Urothelium cell line (cell line): ENCODE results near the gene SLC19A1.

Experiments used
- DNase-seq: peaks from one replicate; pipeline ENCODE4 v3.0.0; 2011; ENCODE audit warnings: low spot score, mixed read lengths
- FAIRE-seq: peaks from 2 replicates; lab custom pipeline; 2011; peaks lifted over from hg19 to GRCh38; lab: Jason Lieb, UNC

The SLC19A1 gene

GRCh38 chr21:45542242-45542666, at the start of gene SLC19A1:
SLC19A1 (minus strand) TSS chr21:45542440; CDS start chr21:45537959, 4,481 bp downstream.
- no peak for FAIRE-seq
- peak; percentile 93 for DNase-seq

DNA sequence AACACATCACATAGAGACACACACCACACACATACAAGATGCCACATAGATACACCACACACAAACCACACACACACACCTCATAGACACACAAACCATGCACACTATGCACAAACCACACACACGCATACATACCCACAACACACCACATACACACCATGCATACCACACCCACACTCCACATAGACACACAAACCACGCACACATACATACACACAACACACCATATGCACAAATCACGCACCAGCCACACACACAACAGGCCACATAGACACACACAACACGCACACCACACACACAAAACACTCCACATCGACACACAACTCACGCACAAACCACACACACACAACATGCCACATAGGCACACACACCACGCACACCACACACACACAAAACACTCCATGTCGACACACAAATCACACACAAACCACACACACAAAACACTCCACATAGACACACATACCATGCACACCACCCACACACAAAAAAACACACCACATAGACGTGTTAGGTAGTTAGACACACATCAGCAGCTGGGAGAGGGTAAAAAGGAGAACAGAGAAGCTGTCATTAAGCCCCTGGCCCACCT, 49.5 kb upstream of the SLC19A1 start:
- no peak for DNase-seq
- peak; percentile 97 for FAIRE-seq

- DNase-seq (no peak), FAIRE-seq (no peak)
Measured at GRCh38 chr21:45590726-45591618, 48.7 kb upstream of the SLC19A1 start.

DNA sequence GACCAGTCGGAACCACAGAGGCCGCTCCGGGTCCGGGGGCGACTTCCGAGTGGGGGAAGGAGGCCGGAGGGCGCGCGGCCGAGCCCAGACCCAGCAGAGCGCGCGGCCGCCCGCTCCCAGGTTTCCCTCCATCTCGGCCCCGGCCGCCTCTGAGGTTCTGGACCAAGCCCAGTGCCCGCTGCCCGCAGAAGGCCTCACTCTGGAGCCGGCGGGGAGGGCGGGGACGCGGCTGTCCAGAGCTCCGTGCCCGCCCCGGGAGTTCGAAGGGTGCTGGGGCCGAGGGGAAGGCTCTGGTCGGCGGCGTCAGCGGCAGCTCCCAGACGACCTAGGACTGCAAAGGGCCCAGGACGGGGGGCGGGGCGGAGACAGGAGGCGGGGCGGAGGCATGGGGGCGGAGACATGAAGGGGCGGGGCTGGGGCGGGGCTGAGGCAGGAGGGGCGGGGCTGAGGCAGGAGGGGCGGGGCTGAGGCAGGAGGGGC, 48.0 kb upstream of the SLC19A1 start:
- DNase-seq (no peak), FAIRE-seq (no peak)

- FAIRE-seq (no peak), DNase-seq (no peak)
Measured at GRCh38 chr21:45589686-45590245, 47.5 kb upstream of the SLC19A1 start.

- FAIRE-seq, result no peak
- DNase-seq, result no peak
Measured at GRCh38 chr21:45588871-45589491, 46.7 kb upstream of the SLC19A1 start.

GRCh38 chr21:45588086-45588825, 46.0 kb upstream of the SLC19A1 start:
- no peak for DNase-seq
- FAIRE-seq, result no peak

GRCh38 chr21:45586289-45586858, 44.1 kb upstream of the SLC19A1 start:
- FAIRE-seq, result no peak
- no peak for DNase-seq

DNA sequence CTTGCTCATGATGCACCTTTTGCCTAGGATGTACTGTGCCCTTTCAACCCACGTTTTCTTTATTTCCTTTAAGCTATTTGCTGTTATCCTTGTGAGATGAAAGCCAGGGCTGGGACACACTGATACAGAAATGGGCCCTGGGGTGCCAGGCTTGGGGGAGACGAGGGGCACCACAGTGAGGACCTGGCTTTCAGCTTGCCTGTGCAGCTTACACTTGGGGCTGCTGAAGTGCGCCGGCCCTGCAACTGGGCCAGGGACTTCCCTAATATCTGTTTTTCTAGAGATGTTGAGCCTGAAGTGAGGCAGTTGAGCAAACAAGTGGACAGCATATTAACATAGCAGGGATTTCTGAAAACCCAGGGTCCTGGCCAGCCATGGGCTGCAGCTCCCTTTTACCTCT, 42.5 kb upstream of the SLC19A1 start:
- FAIRE-seq, result no peak
- DNase-seq, result no peak

DNA sequence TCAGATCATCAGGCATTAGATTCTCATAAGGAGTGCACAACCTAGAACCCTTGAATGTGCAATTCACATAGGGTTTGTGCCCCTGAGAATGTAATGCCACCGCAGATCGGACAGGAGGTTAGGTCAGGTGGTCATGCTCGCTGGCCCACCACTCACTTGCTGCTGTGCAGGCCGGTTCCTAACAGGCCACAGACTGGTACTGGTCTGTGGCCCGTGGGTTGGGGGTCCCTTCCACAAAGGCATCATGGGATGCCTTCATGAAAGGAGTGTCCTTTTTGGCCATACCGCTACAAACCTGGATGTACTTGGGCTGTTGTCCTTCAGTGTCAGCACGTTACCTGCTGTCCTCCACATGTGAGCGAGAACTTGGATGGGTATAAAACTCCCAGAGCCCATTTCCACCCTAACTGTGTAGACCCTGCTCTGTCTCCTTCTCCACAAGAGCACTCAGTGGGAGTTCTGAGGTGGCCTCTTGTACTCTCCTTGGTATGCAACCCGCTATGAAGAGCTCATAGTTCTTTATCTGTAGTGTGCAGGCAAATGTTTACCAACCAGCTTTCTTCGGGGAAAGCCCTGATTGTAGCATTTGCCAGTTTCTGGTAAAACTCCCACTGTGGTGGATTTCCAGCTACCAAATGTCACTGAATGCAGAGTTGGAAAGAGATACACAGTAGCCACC, 41.7 kb upstream of the SLC19A1 start:
- FAIRE-seq (no peak), DNase-seq (no peak)

- DNase-seq (no peak), FAIRE-seq (no peak)
Measured at GRCh38 chr21:45582128-45582527, 39.9 kb upstream of the SLC19A1 start.

DNA sequence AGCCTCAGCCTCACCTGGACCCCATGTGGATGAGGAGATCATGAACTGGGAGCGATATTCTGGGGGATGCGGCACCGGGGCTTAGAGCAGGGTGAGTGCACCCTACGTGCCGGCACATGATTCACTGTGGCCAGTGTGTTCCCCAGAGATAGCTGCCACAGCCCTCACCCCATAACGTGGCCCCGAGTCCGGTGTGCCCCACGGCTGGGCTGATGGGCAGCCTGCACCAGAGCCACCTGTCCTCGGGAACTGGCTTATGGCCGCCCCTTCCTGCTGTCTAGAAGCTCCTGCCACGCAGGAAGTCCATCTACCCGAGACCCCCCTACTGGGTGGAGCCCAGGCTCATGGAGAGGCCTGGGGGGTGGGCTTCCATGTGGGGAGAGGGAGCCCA, 39.1 kb upstream of the SLC19A1 start:
- DNase-seq (no peak), FAIRE-seq (no peak)

- DNase-seq (no peak), FAIRE-seq (no peak)
Measured at GRCh38 chr21:45580576-45581321, 38.5 kb upstream of the SLC19A1 start.

DNA sequence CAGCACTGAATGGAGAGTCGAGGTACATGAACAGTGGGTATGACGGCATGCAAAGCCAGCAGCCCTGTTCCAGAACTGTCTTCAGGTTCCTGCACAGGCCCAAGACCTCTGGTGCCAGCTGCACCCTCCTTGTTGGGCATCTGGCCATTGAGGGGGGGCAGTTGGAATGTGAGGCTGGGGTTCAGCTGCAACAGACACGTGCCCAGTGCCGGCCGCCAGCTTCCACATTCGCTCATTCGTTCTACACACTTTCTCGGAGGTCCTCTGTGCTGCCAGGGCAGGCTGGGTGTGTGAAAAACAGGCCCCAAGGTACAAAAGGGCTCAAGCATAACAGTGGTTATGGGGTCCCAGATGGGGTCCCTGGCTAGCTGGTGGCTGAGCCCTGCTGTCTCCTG, 37.9 kb upstream of the SLC19A1 start:
- DNase-seq, result no peak
- no peak for FAIRE-seq

GRCh38 chr21:45579383-45580180, 37.3 kb upstream of the SLC19A1 start:
- DNase-seq, result no peak
- peak; percentile 13 for FAIRE-seq

DNA sequence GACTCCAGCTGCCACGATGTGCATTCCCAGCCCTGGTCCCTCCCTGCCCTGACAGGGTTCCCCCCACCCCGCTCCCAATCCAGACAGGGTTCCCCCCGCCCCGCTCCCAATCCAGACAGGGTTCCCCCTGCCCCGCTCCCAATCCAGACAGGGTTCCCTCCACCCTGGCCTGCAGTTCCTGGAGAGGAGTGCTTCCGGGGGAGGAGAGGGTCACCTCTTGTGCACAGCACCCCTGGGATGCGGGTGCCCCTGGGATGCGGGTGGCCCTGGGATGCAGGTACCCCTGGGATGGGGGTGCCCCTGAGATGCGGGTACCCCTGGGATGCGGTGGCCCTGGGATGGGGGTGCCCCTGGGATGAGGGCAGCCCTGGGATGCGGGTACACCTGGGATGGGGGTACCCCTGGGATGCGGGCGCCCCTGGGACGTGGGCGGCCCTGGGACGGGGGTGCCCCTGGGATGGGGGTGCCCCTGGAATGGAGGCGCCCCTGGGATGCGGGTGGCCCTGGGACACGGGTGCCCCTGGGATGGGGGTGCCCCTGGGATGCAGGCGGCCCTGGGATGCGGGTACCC, 36.7 kb upstream of the SLC19A1 start:
- DNase-seq, result no peak
- no peak for FAIRE-seq

DNA sequence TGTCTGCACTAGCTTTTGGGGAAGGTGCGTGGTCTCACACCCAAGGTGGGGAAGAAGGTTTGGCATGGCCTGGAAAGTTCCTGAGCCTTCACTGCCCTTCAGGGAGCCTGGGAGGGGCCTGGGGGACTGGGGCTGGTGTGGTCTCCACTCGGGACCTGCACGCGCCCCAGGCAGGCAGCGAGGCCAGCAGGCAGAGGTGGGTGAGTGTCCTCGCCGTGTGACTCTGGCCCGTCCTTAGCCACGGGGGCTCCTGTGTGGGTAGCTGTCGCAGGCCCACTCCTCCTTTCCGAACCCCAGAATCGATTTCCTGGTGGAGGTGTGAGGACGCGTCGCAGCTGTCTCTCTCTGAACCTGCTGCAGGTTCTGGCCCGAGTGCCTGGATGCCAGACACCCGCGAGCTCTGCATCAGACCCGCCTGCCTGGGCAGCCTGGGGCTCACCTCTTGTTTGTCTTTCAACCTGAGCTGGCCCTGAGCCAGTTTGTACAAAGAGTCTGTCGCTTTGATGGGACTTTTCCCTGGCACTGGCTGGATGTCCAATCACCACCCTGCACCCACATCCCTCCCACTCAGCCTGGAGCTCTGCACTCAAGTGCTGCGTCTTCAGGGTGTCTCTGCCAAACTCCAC, 36.0 kb upstream of the SLC19A1 start:
- FAIRE-seq (no peak), DNase-seq (no peak)

GRCh38 chr21:45577801-45578175, 35.5 kb upstream of the SLC19A1 start:
- no peak for FAIRE-seq
- DNase-seq, result no peak
